Fibroblast of mammary gland (primary cell): ENCODE results near the gene CNGA2.

ENCODE experiments used
- DNase-seq: peaks from one replicate; pipeline ENCODE4 v3.0.0-alpha.2; 2010; ENCODE audit warnings: low read depth
- H3K4me3 ChIP-seq: 2 replicates; pipeline ENCODE4 v1.5.1; 2011; ENCODE audit warnings: low read depth, mild to moderate bottlenecking, low read length, moderate library complexity; ENCODE audit not compliant: control insufficient read depth
- CTCF ChIP-seq: conservative IDR thresholded peaks from 2 replicates; pipeline ENCODE4 v1.5.1; 2011; ENCODE audit warnings: low read depth, low read length, inconsistent platforms; ENCODE audit not compliant: control insufficient read depth, insufficient read depth

The CNGA2 gene

DNA sequence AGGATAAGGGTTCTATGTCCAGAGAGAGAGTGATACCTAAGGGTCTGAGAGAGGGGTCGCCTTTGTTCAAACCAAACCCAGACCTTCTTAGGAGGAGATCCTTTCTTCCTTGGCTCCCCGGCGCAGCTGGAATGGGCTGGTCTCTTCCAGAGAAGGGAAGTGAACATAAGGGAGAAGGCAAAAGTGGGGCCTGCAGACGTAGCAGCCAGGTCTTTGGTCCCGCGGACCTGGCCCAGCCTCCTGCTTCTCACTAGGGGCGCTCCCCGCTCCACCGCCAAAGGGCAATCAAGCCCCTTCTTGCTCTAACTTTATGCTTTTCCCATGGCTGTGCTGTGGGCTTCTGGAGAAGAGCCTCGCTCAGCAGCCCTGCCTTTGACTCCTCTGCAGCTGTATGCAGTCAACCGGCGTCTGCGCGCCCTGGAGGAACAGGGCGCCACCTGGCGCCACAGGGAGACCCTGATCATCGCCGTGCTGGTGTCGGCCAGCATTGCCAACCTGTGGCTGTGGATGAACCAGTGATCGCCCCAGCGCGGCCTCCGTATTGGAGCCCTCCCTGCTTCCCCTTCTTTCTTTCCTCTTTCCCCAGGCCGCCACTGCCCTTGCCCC, 12.2 kb upstream of the CNGA2 start:
- H3K4me3 ChIP-seq, result no peak overlapping the region

GRCh38 chrX:151723156-151723760, 11.3 kb upstream of the CNGA2 start:
- no peak for DNase-seq
- no peak overlapping the region for H3K4me3 ChIP-seq
- no peak for TF ChIP-seq CTCF

More for the DNA sequence above, 12.2 kb upstream of the CNGA2 start:
- peak; percentile 13 for DNase-seq
- peak; percentile 33 for TF ChIP-seq CTCF

GRCh38 chrX:151724563-151725337, 9.8 kb upstream of the CNGA2 start:
- TF ChIP-seq CTCF, result no peak
- DNase-seq, result no peak
- H3K4me3 ChIP-seq, result no peak overlapping the region

- no peak overlapping the region for H3K4me3 ChIP-seq
- TF ChIP-seq CTCF, result no peak
- DNase-seq, result no peak
Observed at GRCh38 chrX:151725338-151725614, 9.3 kb upstream of the CNGA2 start.

GRCh38 chrX:151726751-151727150, 7.8 kb upstream of the CNGA2 start:
- no peak for DNase-seq
- H3K4me3 ChIP-seq, result no peak overlapping the region
- no peak for TF ChIP-seq CTCF

- TF ChIP-seq CTCF, result no peak
Observed at GRCh38 chrX:151727346-151727745, 7.2 kb upstream of the CNGA2 start.

More at GRCh38 chrX:151727346-151727745, 7.2 kb upstream of the CNGA2 start:
- H3K4me3 ChIP-seq, result no peak overlapping the region
- DNase-seq, result no peak
